ENCODE results near the gene CHSY1. TPM values are rescaled to one million over a fixed set of nuclear protein-coding genes. Genes with fewer than 3 reads are reported as not detected.

Gene CHSY1
- total RNA-seq, 1 experiment from 2014 or later: 29.8 TPM

GRCh38 chr15:101225658-101226057, 26.2 kb downstream of the CHSY1 start:
- Mint-ChIP-seq H3K4me1 (ENCODE audit: insufficient read depth, unreplicated experiment) (peaks cover 5% of the 10 kb centered on the region), H3K27ac (ENCODE audit: low read depth, unreplicated experiment) (no peak overlapping the region), H3K9me3 (ENCODE audit: unreplicated experiment) (peaks cover 8% of the 10 kb centered on the region), H3K4me3 (ENCODE audit: unreplicated experiment) (no peak overlapping the region), H3K36me3 (ENCODE audit: insufficient read depth, unreplicated experiment) (no peaks in the 10 kb centered on the region), H3K27me3 (ENCODE audit: insufficient read depth, unreplicated experiment) (no peaks in the 10 kb centered on the region)
- DNase-seq (ENCODE audit: unreplicated experiment): no peak
- TF ChIP-seq, protein P1, sequence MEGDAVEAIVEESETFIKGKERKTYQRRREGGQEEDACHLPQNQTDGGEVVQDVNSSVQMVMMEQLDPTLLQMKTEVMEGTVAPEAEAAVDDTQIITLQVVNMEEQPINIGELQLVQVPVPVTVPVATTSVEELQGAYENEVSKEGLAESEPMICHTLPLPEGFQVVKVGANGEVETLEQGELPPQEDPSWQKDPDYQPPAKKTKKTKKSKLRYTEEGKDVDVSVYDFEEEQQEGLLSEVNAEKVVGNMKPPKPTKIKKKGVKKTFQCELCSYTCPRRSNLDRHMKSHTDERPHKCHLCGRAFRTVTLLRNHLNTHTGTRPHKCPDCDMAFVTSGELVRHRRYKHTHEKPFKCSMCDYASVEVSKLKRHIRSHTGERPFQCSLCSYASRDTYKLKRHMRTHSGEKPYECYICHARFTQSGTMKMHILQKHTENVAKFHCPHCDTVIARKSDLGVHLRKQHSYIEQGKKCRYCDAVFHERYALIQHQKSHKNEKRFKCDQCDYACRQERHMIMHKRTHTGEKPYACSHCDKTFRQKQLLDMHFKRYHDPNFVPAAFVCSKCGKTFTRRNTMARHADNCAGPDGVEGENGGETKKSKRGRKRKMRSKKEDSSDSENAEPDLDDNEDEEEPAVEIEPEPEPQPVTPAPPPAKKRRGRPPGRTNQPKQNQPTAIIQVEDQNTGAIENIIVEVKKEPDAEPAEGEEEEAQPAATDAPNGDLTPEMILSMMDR (IDR thresholded peaks at IDR 0.05; ENCODE audit: unreplicated experiment): no peak
- ChIA-PET CTCF (no interaction called here), POLR2A (interaction anchor here (1.4 kb wide), 1 partner anchor 24 kb away, joined by 3 read pairs; no protein-coding TSS in a partner anchor)
- intact Hi-C loops (cut with micrococcal nuclease): no loop called here
- BruUV-seq (replicated peaks): no TSS peak

DNA sequence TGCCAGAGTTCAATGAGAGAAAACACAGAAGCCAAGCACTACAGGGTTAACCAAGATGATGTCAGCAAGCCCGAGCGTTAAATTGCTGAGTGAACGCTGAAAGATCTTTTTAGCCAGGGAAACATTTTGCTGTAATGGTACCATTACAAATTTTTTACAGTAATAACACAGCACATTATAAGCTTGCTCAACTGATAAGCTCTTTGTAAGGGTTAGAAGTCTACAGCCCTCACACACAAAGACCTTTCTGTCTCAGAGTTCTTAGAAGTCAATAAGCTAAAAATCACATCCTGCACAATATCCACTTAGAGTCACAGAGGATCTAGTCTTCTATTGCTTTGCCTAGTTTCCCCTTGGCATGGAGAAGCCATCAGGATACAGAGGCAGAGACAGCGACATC, 29.9 kb downstream of the CHSY1 start:
- Mint-ChIP-seq H3K4me1 (ENCODE audit: insufficient read depth, unreplicated experiment) (peaks cover 12% of the 10 kb centered on the region), H3K27me3 (ENCODE audit: insufficient read depth, unreplicated experiment) (no peaks in the 10 kb centered on the region)
- POLR2A ChIA-PET: interaction anchor here (1.0 kb wide), 1 partner anchor 38 kb away, joined by 3 read pairs; no protein-coding TSS in a partner anchor

DNA sequence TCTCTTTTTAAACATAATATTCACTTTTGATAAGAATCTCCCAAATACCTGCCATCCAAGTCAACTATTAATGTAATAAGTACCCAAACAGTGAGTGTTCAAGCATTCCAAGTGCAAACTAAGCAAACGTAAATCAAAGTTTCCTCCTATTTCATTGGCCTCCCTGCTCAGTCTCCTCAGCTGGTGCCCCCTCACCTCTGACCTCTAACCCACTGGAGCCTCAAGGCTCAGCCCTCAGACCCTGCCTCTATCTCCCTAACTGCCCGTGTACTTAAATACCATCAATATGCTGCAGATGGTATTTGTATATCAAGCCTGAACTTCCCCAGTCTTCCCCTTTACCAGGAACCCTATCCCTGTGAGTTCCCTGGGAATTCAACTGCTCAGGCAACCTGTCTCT, 31.8 kb downstream of the CHSY1 start:
- BruUV-seq (replicated peaks): no TSS peak
- intact Hi-C loops (cut with micrococcal nuclease): no loop called here
- H3K9me3 Mint-ChIP-seq (ENCODE audit: unreplicated experiment): no peaks in the 10 kb centered on the region
- peaks cover 16% of the 10 kb centered on the region for H3K36me3 Mint-ChIP-seq (ENCODE audit: insufficient read depth, unreplicated experiment)
- no peaks in the 10 kb centered on the region for H3K27me3 Mint-ChIP-seq (ENCODE audit: insufficient read depth, unreplicated experiment)
- ChIA-PET CTCF (no interaction called here), POLR2A (no interaction called here)
- H3K4me1 Mint-ChIP-seq (ENCODE audit: insufficient read depth, unreplicated experiment): peaks cover 21% of the 10 kb centered on the region
- no peak for DNase-seq (ENCODE audit: unreplicated experiment)
- no peak overlapping the region for H3K4me3 Mint-ChIP-seq (ENCODE audit: unreplicated experiment)
- TF ChIP-seq, protein P1 (IDR thresholded peaks at IDR 0.05; ENCODE audit: unreplicated experiment): no peak
- peak overlapping the region; percentile 13 for H3K27ac Mint-ChIP-seq (ENCODE audit: low read depth, unreplicated experiment)

More for the DNA sequence above, 29.9 kb downstream of the CHSY1 start:
- Mint-ChIP-seq H3K9me3 (ENCODE audit: unreplicated experiment) (no peaks in the 10 kb centered on the region), H3K4me3 (ENCODE audit: unreplicated experiment) (no peak overlapping the region), H3K27ac (ENCODE audit: low read depth, unreplicated experiment) (no peak overlapping the region), H3K36me3 (ENCODE audit: insufficient read depth, unreplicated experiment) (peaks cover 7% of the 10 kb centered on the region)
- CTCF ChIA-PET: interaction anchor here (0.6 to 0.8 kb wide), 3 partner anchors 19 to 529 kb away, joined by 3 read pairs; no protein-coding TSS in a partner anchor
- no TSS peak for BruUV-seq (replicated peaks)
- no peak for DNase-seq (ENCODE audit: unreplicated experiment)
- TF ChIP-seq, protein P1 (IDR thresholded peaks at IDR 0.05; ENCODE audit: unreplicated experiment): no peak
- intact Hi-C loops (cut with micrococcal nuclease): no loop called here

GRCh38 chr15:101219441-101219840, 32.4 kb downstream of the CHSY1 start:
- Mint-ChIP-seq H3K27ac (ENCODE audit: low read depth, unreplicated experiment) (no peak overlapping the region), H3K9me3 (ENCODE audit: unreplicated experiment) (no peaks in the 10 kb centered on the region), H3K36me3 (ENCODE audit: insufficient read depth, unreplicated experiment) (peaks cover 16% of the 10 kb centered on the region), H3K4me3 (ENCODE audit: unreplicated experiment) (no peak overlapping the region), H3K4me1 (ENCODE audit: insufficient read depth, unreplicated experiment) (peaks cover 21% of the 10 kb centered on the region), H3K27me3 (ENCODE audit: insufficient read depth, unreplicated experiment) (no peaks in the 10 kb centered on the region)
- intact Hi-C loops (cut with micrococcal nuclease): no loop called here
- POLR2A ChIA-PET: no interaction called here
- CTCF ChIA-PET: no interaction called here
- DNase-seq (ENCODE audit: unreplicated experiment): no peak
- no TSS peak for BruUV-seq (replicated peaks)
- TF ChIP-seq, protein P1 (IDR thresholded peaks at IDR 0.05; ENCODE audit: unreplicated experiment): no peak
